BE2C (cell line): Measurements from ENCODE around the gene ARHGAP24.

Experiments used
- DNase-seq: peaks from one replicate; pipeline ENCODE4 v3.0.0-alpha.2; 2020
- H3K27me3 ChIP-seq: fragments of 250-450 bp; sonication (Bioruptor Pico); 2 replicates; pipeline ENCODE4 v1.5.1; 2020; ENCODE audit warnings: mild to moderate bottlenecking
- H3K36me3 ChIP-seq: fragments of 250-450 bp; sonication (Bioruptor Pico); 2 replicates; pipeline ENCODE4 v1.5.1; 2020; ENCODE audit warnings: mild to moderate bottlenecking
- H3K4me1 ChIP-seq: fragments of 250-450 bp; sonication (Bioruptor Pico); 2 replicates; pipeline ENCODE4 v1.5.1; 2020
- H3K4me3 ChIP-seq: 2 replicates; pipeline ENCODE4 v1.5.1; 2011; ENCODE audit warnings: low read depth, low read length
- H3K9me3 ChIP-seq: fragments of 250-450 bp; sonication (Bioruptor Pico); 2 replicates; pipeline ENCODE4 v1.5.1; 2020
- TF ChIP-seq, protein P1 (sequence below): IDR thresholded peaks from 2 replicates; pipeline ENCODE4 v1.5.1; 2012; ENCODE audit warnings: mild to moderate bottlenecking, low read depth, low read length

The ARHGAP24 gene

DNA sequence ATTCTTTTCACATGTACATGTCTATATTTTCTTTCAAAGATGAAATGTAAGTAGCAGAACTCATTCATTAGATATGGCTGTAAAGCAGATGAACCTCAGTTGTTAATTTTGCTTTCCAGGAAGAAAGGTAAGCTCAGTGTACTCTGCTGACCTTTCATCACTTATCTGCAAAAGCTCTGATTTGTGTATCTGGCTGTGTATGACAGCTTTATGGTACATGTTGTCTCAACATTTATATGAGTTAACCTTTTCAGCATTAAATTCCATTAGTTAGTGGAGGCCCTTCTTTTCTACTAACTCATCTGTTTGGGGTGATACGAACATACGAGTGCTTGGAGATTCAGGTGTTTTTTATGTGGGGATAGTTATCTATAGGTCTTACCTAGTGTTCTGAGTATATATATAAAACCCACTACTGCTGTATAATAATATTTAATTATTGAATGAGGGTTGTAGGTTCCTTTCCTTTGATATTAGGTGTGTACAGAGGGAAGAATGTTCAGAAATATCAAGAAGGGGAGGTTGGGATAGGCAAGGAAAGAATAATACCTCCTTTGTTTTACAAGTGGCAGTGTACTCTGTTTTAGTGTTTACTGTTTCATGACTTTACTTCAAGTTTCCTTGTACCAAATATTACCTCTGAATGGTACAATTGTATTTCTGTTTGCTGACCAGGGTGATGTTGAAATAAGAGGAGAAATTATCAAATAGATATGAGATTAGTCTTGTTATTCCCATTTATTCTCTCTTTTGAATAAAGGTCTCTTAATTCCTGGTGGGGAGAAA lies 395.5 kb downstream of the ARHGAP24 start:
- H3K9me3 ChIP-seq, result no peaks in the 10 kb centered on the region
- H3K36me3 ChIP-seq, result no peaks in the 10 kb centered on the region
- H3K27me3 ChIP-seq, result no peaks in the 10 kb centered on the region
- DNase-seq, result no peak
- H3K4me3 ChIP-seq, result no peak overlapping the region
- TF ChIP-seq, protein P1, sequence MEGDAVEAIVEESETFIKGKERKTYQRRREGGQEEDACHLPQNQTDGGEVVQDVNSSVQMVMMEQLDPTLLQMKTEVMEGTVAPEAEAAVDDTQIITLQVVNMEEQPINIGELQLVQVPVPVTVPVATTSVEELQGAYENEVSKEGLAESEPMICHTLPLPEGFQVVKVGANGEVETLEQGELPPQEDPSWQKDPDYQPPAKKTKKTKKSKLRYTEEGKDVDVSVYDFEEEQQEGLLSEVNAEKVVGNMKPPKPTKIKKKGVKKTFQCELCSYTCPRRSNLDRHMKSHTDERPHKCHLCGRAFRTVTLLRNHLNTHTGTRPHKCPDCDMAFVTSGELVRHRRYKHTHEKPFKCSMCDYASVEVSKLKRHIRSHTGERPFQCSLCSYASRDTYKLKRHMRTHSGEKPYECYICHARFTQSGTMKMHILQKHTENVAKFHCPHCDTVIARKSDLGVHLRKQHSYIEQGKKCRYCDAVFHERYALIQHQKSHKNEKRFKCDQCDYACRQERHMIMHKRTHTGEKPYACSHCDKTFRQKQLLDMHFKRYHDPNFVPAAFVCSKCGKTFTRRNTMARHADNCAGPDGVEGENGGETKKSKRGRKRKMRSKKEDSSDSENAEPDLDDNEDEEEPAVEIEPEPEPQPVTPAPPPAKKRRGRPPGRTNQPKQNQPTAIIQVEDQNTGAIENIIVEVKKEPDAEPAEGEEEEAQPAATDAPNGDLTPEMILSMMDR, result no peak
- H3K4me1 ChIP-seq, result peaks cover 3% of the 10 kb centered on the region; the same call in 1 of the 2 replicates

DNA sequence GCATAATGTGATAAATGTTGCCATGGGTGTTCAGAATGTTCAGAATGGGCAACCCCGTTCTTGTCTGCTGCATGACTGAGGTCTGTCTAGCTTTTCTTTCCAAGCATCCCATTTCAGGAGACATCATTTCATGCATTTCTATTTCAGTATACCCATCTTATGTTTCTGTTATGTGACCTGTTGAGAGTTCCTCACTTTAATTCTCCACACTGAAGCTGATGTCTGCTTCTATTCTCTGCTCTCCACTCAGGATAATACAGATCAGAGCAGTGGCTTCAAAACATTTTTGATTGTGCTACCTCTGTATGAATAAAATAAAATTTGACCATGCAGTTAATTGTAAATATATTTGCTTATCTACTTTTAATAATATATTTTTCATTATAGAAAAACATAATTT lies 398.6 kb downstream of the ARHGAP24 start:
- Histone ChIP-seq H3K27me3 (no peaks in the 10 kb centered on the region), H3K36me3 (no peaks in the 10 kb centered on the region), H3K4me3 (no peak overlapping the region), H3K9me3 (no peaks in the 10 kb centered on the region), H3K4me1 (peaks cover 3% of the 10 kb centered on the region; the same call in 1 of the 2 replicates)
- TF ChIP-seq, protein P1, result no peak
- no peak for DNase-seq

DNA sequence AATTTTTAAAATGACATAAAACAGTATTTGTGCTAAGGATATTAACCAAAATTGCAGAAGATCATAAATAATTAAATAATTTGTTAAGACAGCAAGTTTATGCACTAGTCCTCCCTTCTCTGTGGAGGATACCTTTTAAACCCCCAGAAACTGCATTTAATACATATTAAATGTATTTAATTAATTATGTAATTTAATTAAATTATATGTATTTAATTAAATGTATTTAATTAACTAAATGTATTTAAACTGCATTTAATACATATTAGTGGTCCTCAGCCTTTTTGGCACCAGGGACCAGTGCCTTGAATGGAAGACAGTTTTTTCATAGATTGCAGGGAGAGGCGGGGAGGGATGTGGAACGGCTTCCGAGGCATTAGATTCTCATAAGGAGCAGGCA lies 404.6 kb downstream of the ARHGAP24 start:
- DNase-seq, result peak; percentile 7
- TF ChIP-seq, protein P1, result no peak
- Histone ChIP-seq H3K4me1 (no peaks in the 10 kb centered on the region), H3K4me3 (no peak overlapping the region), H3K36me3 (no peaks in the 10 kb centered on the region), H3K27me3 (no peaks in the 10 kb centered on the region), H3K9me3 (no peaks in the 10 kb centered on the region)

DNA sequence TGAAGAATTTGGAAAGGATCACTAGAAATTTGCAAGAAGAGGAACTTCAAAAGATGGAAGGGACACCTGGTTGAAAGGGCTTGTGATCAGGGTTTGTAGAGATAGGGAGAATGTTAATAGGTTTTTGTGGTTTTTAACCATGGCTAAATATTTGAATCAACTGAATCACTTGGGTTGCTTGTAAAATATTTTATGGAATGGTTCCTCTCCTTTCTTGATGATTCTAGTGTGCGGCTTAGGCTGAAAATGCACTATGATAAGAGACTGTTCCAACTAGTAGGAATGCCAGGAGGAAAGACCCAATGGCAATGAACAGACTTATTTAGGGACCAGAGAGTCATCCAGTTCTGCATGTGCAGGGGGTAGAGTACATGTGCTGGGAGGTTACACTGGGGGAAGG lies 408.2 kb downstream of the ARHGAP24 start:
- TF ChIP-seq, protein P1, result no peak
- Histone ChIP-seq H3K36me3 (no peaks in the 10 kb centered on the region; the same call in 1 of the 2 replicates), H3K9me3 (no peaks in the 10 kb centered on the region), H3K4me1 (no peaks in the 10 kb centered on the region), H3K27me3 (no peaks in the 10 kb centered on the region), H3K4me3 (no peak overlapping the region)
- no peak for DNase-seq

DNA sequence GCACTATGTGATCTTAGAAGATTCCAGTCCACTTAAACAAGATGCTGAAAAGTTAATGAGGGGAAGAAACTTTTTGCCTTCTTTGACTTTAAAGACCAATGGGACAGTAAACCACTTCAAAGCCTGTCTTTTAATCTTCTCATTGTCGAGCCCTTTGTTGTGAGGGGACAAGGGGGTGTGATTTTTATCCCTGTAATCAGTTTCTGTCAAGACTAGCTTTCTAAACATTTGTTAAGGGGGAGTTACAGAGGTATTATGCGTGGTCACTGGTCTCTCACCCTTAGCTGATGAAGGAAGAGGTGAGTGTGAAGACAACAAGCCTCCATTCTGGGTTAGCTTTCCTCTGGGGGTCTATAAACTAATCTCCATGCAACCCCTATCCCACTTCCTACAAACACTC lies 409.3 kb downstream of the ARHGAP24 start:
- no peaks in the 10 kb centered on the region for H3K4me1 ChIP-seq
- DNase-seq, result no peak
- TF ChIP-seq, protein P1, result no peak
- H3K9me3 ChIP-seq, result no peaks in the 10 kb centered on the region
- no peaks in the 10 kb centered on the region; the same call in 1 of the 2 replicates for H3K36me3 ChIP-seq
- H3K4me3 ChIP-seq, result no peak overlapping the region
- no peaks in the 10 kb centered on the region for H3K27me3 ChIP-seq

DNA sequence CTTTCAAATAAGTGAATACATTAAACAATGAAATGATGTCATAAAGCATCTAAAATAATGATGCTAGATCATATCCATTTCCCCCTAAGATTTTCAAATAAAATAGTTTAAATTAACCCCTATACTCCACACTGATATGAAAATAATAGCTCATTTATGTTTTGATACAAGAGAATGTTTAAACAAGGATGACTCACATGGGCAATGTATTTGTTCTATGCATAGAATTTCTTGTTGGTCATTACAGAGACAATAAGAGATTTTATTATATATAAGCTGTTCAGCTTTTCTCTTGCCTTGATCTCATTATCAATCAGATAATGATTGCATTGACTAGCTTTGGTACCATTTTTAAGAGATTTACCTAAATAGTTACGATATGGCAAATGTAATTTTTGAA lies 411.7 kb downstream of the ARHGAP24 start:
- Histone ChIP-seq H3K36me3 (no peaks in the 10 kb centered on the region; the same call in 1 of the 2 replicates), H3K4me3 (no peak overlapping the region), H3K27me3 (no peaks in the 10 kb centered on the region), H3K9me3 (no peaks in the 10 kb centered on the region), H3K4me1 (no peaks in the 10 kb centered on the region)
- no peak for DNase-seq
- TF ChIP-seq, protein P1, result no peak
